GM20431 (cell line): Measurements from ENCODE around the gene SMU1.

Experiments used
- in situ Hi-C: fragments of 300-500 bp; cut with MseI, MboI; formaldehyde crosslinking; loops from one replicate; pipeline ENCODE4 v1.15.0; 2020; ENCODE audit warnings: low sequenced_read_pairs; ENCODE audit not compliant: unreplicated experiment

SMU1 gene

GRCh38 chr9:33106372-33106771 is 29.9 kb upstream of the SMU1 start:
- in situ Hi-C loops: no loop called here

- in situ Hi-C loops: no loop called here
These were observed 29.5 kb upstream of the SMU1 start for GRCh38 chr9:33105959-33106358.

GRCh38 chr9:33105504-33105903 is 29.0 kb upstream of the SMU1 start:
- in situ Hi-C loops: no loop called here

DNA sequence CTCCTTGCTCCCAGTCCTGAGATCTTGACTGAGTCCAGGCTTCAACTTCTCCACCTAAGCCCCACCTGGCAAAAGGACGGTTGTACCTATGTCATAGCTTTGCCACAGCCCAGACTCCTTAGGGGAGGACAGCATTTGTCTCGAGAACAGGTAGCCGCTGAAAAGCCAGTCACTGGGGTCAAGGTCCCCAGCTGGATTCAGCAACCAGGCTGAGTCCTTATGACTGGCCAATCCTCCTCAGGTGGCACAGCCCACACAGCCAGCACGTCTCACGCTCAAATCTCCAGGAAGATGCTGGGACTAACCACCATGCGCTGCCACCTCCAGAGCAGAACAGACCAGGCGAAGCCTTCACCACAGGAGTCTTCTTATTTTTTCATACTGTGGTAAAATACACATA is 27.9 kb upstream of the SMU1 start:
- in situ Hi-C loops: no loop called here

DNA sequence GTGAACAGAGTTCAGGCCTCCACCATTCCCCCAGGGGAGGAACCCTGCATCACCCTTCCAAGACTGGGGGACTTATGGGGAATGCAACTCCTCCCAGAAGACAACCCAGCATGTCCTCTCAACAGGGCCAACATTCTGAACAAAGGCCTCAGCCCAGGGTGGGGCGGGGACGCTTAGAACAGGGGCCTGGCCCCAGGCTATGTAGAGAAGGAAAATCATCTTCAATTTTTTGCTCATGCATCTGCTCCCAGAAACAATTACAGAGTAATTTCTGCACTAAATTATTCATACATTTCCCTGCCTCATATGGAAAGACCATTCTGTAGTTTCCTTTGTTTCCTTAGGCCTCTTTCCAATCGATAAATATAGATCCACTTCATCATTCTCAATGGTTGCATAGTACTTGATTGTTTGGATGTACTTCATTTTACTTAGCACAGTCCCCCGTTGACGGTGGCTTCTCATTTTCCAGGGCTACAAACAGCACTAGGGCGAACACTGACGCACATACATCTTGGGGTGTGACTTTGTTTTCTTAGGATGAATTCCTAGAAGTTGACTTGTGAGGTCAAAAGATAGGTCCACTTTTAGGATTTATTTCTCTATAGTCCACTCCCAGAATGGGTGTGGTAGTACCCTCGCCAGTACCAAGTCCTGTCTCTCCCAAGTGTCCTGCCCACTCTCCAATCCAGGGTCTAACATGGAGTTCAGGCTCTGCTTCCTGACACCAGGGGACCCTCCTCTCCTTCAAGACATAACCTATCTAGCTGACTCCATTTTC is 27.2 kb upstream of the SMU1 start:
- in situ Hi-C loops: no loop called here

- in situ Hi-C loops: no loop called here
These were observed 26.2 kb upstream of the SMU1 start for GRCh38 chr9:33102551-33103210.

DNA sequence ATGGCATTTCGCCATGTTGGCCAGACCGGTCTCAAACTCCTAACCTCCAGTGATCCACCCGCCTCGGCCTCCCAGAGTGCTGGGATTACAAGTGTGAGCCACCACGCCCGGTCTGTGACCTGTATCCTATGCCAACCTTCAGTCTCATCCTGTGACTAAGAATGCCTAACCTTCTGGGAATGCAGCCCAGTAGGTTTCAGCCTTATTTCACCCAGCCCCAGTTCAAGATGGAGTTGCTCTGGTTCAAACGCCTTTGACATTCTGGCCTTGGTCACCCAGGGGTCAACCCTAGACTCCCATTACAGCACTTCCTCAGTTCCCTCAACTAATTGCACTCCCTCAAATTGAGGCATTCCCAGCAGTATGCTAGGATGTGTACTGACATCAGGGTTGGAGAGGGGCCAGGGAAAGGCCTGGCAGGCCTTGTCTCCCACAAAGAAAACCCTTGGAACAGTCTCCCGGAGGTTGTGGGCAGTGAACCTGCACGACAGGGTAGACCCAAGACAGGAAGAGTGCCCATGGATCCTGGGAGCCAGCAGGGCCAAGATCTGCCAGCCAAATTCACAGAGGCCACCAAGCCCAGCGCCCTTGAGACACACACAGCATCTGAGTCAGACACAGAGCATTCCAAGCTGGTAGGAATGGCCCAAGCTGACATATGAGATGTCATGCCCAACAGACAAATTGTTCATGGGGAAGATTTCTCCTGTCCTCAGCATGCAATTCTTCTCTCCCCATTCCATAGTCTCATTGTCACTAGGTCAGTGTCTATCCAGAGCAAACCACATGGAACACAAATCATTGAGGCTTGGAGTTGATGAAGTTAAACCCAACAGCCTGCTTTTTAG is 24.9 kb upstream of the SMU1 start:
- in situ Hi-C loops: no loop called here

GRCh38 chr9:33099754-33100153 is 23.3 kb upstream of the SMU1 start:
- in situ Hi-C loops: no loop called here

GRCh38 chr9:33097192-33097591 is 20.7 kb upstream of the SMU1 start:
- in situ Hi-C loops: no loop called here

DNA sequence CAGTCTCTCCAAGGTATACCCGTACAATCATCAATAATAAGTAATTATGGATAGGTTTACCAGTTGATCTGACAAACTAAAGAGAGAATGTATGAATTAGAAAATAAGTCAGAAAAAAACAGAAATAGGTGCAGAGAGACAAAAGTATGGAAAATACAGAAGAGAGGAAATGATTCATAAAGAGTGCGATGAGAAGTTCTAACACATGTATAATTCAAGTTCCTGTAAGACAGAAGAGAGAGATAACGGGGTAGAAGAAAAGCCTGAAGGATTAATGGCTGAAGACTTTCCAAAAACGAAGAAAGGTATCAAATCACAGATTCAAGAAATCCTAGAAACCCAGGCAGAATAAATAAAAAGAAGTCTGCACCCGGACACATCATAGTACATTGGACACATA is 16.2 kb upstream of the SMU1 start:
- in situ Hi-C loops: no loop called here

DNA sequence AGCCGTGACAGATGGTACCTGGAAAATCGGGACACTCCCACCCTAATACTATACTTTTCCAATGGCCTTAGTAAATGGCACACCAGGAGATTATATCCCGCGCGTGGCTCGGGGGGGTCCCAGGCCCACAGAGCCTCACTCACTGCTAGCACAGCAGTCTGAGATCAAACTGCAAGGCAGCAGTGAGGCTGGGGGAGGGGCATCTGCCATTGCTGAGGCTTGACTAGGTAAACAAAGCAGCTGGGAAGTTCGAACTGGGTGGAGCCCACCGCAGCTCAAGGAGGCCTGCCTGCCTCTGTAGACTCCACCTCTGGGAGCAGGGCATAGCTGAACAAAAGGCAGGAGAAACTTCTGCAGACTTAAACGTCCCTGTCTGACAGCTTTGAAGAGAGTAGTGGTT is 9.2 kb upstream of the SMU1 start:
- in situ Hi-C loops: loop anchor here (10.0 kb wide), 1 partner anchor 139 kb away; no protein-coding TSS in a partner anchor

- in situ Hi-C loops: loop anchor here (10.0 kb wide), 1 partner anchor 142 kb away; no protein-coding TSS in a partner anchor
These were observed 6.3 kb upstream of the SMU1 start for GRCh38 chr9:33082538-33083326.

DNA sequence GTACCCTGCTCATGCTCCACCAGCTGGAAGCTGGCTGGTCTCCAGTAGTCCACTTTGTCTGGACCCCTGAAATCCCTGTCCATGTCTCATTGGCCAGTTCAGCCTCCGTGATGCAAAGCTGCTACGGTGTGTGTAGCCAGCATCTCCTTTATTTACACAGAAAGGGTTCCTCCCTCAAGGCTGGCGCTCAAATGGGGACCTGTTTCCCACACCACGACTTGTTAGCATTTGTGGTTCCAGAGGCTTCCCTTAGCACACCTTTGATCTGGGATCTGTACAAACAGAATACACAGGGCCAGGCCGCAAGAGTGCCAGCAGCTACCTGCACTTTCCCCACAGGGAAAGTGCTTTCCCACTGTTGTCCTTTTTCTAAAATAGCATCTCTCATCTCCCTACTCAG is 5.7 kb upstream of the SMU1 start:
- in situ Hi-C loops: loop anchor here (10.0 kb wide), 1 partner anchor 143 kb away; no protein-coding TSS in a partner anchor

GRCh38 chr9:33081128-33081851 is 4.8 kb upstream of the SMU1 start:
- in situ Hi-C loops: loop anchor here (10.0 kb wide), 1 partner anchor 144 kb away; no protein-coding TSS in a partner anchor

DNA sequence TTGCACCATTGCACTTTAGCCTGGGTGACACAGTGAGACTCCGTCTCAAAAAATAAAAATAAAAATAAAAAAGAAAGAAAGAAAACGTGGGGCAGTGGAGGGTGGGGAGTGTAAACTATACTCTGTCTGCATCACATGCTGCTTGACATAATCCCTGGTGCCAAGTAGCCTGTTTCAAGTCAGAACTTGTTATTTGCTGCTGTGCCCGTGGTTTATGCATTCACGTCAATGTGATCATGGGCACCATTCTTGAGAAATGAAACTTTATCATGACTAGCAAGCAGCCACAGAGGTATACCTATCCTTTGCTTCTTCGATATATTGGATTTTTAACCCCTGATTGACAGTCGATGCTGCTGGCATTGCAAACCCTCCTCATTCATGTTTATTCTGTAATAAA is 4.1 kb upstream of the SMU1 start:
- in situ Hi-C loops: loop anchor here (10.0 kb wide), 1 partner anchor 144 kb away; no protein-coding TSS in a partner anchor

DNA sequence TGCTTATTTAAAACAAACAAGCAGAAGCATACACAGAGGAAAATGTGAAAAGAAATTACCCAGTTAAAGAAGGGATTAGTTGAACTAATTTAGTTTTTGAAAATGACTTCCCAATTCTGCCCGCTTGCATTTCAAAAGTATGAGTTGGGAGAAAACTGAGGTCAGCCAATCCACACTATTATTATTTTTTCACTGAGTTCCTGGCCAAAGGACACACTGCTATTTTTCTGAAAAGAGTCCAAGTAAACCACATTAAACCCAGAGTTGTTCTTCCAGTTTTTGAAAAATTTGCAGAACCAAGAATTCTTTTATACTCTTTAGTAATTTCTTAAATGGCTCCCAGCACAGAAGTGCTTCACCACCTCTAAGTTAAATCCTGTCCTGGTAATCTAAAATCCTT is 7.5 kb downstream of the SMU1 start:
- in situ Hi-C loops: no loop called here

DNA sequence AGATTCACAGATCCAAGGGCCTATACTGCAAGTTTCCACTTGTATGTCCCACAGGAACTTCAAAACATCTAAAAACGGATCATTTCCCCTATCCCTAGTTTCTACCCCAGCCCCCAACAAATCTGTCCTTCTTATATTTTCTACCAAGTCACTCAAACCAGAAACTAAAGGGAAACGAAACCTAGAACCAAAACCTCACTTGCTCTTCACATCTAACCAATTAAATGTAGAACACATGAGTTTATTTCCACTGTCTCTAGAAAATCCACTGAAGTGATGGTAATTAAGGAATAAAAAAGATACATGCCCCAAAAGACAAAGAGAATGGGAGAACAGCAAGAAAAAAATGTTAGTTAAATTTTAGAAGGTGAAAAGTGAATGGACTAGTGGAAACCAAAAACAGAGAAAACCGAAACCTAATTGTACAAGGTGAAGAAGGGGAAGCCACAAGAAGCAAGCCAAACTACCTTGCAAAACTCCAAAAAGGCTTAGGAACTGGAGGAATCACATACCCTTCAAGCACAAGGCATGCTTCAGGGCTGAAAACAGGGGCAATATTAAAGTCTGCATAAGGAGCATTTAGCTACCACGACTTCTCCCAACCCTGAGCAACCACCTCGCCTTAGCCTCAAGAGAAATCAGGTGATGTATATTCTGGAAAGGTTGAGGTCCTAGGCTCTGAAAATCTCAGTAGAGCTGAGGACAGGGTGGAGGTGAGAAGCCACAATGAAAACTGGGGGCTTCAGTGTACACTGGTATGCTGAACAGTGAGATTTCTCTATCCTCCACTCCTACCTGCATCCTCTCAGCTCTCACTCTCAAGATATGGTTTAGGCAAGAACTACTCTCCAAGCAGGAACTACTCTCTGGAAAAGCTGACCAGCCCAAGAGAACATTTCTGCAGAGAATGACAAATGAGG is 11.1 kb downstream of the SMU1 start:
- in situ Hi-C loops: no loop called here

DNA sequence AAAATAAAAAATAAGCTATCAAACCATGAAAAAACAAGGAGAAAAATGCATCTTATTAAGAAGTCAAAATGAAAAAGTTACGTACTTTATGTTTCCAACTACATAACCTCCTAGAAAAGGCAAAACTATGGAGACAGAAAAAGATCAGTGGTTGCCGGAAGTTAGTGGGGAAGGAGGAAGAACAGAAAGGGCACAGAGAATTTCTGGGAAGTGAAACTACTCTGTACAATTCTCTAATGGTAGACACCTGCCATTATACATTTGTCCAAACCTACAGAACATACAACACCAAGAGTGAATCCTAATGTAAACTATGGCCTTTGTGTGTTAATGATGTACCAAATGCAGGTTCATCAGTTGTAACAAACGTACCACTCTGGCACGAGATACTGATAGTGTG is 25.3 kb downstream of the SMU1 start:
- in situ Hi-C loops: no loop called here
